ENCODE data around the gene SKA1.

The SKA1 gene

DNA sequence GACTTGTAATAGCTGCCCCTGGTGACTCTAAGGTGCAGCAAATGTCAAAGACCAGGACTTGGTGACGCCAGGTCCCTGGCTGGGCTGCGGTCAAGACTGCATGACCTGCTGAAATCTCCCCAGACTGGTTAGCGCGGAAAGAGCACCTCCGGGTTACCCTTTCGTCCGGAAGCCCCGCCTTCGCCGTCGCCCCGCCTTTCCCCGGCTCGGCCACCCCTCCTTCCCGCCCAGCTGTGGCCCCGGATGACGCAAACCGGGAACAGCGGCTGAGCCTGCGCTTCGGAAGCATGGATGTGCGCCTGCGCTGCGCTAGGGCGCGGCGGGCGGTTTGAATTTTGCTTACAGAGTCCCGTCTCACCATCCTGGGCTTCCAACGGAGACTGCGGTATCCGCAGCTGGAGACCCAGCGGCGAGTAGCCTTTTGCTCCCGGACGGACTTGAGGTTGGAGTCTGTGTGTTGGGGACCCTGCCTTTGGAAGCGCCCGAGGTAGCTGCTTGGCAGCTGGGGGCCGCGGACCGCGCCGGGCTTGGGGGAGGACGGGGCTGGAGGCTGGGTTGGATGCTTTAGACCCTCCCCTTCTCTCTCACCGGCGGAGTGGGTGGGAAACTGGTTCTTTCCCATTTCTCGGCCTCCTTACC lies at the start of gene SKA1:
SKA1 (plus strand) TSS at position 294 of the 639 bp plus-strand sequence. CDS start 785 bp downstream, outside the sequence.
- peak; percentile 98 for DNase-seq (ENCODE audit: low spot score)

DNA sequence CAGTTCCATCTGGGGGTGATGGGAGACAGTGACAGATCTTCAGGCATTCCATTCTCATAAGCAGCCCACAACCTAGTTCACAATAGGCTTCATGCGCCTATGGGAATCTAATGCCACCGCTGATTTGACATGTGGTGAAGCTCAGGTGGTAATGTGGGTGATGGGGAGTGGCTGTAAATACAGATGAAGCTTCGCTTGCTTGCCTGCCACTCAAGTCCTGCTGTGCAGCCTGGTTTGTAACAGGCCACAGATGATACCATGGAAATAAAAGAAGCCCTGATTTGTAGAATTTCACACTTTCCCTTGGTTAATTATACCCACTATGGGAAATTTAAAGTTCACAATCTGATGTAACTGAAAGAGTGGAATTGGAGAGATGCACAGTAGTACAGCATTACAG lies 46.9 kb upstream of the SKA1 start:
- no peak for DNase-seq (ENCODE audit: low spot score)

- no peak for DNase-seq (ENCODE audit: low spot score)
These were observed 44.7 kb upstream of the SKA1 start for GRCh38 chr18:50330176-50330575.

- DNase-seq (ENCODE audit: low spot score), result no peak
These were observed 43.2 kb upstream of the SKA1 start for GRCh38 chr18:50331691-50332090.

GRCh38 chr18:50334546-50335152 lies 40.2 kb upstream of the SKA1 start:
- DNase-seq (ENCODE audit: low spot score), result peak; percentile 56

GRCh38 chr18:50338122-50338521 lies 36.7 kb upstream of the SKA1 start:
- DNase-seq (ENCODE audit: low spot score), result no peak

GRCh38 chr18:50338715-50339114 lies 36.1 kb upstream of the SKA1 start:
- DNase-seq (ENCODE audit: low spot score), result no peak

- no peak for DNase-seq (ENCODE audit: low spot score)
These were observed 34.8 kb upstream of the SKA1 start for GRCh38 chr18:50340078-50340477.

DNA sequence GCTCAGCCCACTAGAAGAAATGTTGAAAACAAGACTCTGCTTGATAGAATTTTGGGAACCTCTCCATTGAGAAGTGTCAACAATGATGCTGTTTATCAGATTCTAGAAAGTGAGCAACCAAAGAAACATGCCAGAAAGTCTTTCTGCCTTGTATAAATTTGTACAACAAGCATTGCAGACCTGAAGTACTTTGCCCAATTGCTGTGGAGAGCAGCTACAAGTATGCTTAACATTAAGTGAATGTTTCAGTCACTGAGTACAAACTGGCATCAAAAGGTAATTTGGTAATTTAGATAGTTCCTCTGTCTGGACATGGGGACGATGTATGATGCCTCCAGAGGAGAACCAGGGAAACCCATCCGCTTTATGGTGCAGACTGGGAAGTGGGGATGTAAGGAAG lies 33.4 kb upstream of the SKA1 start:
- no peak for DNase-seq (ENCODE audit: low spot score)

DNA sequence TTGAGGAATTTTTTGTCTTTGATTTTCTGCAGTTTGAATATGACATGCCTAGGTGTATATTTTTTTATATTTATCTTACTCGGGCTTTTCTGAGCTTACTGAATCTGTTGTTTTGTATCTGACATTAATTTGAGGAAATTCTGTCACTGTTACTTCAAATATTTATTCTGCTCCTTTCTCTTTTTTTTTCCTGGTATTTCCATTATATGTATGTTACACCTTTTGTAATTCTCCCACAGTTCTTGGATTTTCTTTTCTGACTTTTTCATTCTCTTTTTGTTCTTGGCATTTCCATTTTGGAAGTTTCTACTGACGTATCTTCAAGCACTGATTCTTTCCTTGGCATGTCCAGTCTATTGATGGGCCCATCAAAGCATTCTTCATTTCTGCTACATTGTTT lies 24.1 kb upstream of the SKA1 start:
- DNase-seq (ENCODE audit: low spot score), result no peak

GRCh38 chr18:50356036-50356945 lies 18.6 kb upstream of the SKA1 start:
- peak; percentile 90 for DNase-seq (ENCODE audit: low spot score)

DNA sequence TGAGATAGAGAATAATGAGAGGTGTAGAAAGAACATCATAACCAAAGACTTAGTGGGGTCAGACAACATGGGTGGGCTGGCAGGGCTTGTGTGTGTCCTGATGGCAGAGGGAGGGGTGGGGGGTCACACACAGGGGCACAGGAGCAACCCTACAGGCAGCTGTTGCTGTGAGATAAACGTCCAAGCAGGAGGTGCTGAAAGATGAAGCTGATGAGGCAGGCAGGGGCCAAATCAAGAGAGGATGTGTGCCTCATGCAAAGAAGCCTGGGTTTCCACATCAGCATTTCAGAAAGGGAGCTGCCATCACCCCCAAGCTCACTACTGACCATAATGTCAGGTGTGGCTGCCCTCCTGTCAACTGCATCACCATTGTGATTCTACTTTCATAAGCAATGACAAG lies 16.0 kb upstream of the SKA1 start:
- DNase-seq (ENCODE audit: low spot score), result no peak

DNA sequence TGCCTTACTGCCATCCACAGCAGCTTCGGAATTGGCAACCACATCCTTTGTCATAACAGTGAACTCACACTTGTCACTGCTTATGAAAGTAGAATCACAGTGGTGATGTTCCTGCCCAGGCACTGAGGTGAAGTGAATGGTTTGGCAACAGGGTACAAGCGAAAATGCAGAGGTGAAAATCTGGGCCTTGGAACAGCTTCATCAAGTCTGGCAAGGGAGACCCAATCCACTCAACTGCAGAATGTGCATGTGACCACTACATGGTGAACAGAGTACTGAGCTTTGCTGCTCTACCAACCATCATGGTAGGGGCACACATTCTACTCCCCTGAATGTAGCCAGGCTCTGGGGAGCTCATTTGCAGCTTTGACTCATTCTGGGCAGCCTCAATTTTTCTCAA lies 15.0 kb upstream of the SKA1 start:
- no peak for DNase-seq (ENCODE audit: low spot score)

GRCh38 chr18:50360611-50361010 lies 14.2 kb upstream of the SKA1 start:
- no peak for DNase-seq (ENCODE audit: low spot score)

DNA sequence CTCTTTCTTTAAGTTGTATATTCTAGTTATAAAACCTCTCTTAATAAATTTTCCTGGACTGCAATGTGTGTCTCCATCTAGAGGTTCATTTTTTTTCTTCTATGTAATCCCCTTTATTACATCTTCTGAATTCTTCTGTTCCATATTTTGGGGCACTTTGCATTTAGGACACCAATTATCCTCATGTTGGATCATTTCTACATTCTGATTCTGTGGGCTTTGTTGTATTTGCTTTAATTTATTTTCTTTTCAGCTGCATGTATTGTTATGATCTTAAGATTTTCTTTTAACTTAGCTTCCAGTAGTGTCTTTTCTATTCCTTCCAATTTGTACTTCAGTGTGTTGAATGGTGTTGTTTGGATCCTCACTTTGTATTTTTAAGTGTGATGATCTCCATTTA lies 5.2 kb upstream of the SKA1 start:
- no peak for DNase-seq (ENCODE audit: low spot score)

- peak; percentile 83 for DNase-seq (ENCODE audit: low spot score)
These were observed 2.1 kb upstream of the SKA1 start for GRCh38 chr18:50372743-50373142.

GRCh38 chr18:50373561-50374219 lies 1.2 kb upstream of the SKA1 start:
- no peak for DNase-seq (ENCODE audit: low spot score)

DNA sequence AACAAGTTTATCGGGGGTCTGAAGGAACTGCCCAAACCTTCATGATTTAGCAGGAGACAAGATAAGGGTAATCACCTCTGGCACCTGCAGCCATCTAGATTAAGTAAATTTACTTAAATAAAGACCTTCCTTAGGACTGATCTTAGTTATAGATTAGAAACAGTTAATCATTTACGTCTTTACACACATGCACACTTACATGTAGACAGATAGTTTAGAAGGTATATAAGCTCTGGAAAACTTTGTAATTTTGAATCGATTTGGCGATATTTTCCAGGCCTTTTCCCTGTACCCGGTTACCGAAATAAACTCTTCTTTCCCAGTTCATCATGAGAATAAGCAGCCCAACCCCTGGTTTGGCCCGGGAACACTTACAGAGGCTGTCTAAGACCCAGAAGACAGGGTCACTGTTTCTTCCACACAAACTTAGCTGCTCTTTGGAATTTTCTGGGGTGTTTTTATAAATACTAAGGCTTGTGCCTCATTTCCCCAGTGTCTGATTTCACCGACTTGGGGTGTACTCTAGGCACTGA lies 560 bp upstream of the SKA1 start:
- no peak for DNase-seq (ENCODE audit: low spot score)

GRCh38 chr18:50377061-50377798 lies 2.4 kb downstream of the SKA1 start:
- no peak for DNase-seq (ENCODE audit: low spot score)

DNA sequence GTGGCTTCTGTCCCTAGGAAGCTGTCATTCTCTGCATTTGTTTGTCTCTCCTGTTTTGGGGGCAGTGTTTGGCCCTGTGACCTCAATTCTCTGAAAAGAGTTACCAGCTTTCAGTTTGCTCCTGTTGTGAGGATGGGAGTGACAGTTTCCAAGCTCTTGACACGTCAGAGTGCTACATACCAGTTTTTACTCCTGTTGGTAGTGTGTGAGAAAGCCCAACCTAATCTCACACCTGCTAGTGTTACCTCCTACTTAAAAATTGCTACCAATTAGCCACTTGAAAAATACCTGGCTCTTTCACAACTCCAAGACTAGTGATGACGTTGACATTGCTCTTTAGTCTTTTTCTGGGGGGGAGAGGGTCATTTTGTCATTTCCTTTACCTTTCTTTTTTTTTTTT lies 14.1 kb downstream of the SKA1 start:
- DNase-seq (ENCODE audit: low spot score), result no peak

- no peak for DNase-seq (ENCODE audit: low spot score)
These were observed 19.0 kb downstream of the SKA1 start for GRCh38 chr18:50393802-50394201.

GRCh38 chr18:50395093-50395492 lies 20.2 kb downstream of the SKA1 start:
- DNase-seq (ENCODE audit: low spot score), result no peak

All from NAMALWA (cell line).